ENCODE results near the gene GPC3. TPM values are rescaled to one million over a fixed set of nuclear protein-coding genes. Genes with fewer than 3 reads are reported as not detected.

The GPC3 gene
- total RNA-seq, 1 experiment from 2014 or later: not detected

GRCh38 chrX:133537142-133537541, 448.3 kb downstream of the GPC3 start:
- Histone ChIP-seq H3K27me3 (ENCODE audit: insufficient read depth, low read depth) (no peaks in the 10 kb centered on the region), H3K4me1 (replicated peaks; ENCODE audit: insufficient read depth) (no peaks in the 10 kb centered on the region), H3K36me3 (ENCODE audit: low read depth) (no peaks in the 10 kb centered on the region), H4K20me1 (ENCODE audit: insufficient read depth) (no peaks in the 10 kb centered on the region), H3K4me2 (no peak overlapping the region), H3K9me3 (ENCODE audit: insufficient read depth, low read depth) (no peaks in the 10 kb centered on the region), H3K9me2 (ENCODE audit: insufficient read depth) (no peaks in the 10 kb centered on the region), H3K79me2 (ENCODE audit: low read depth) (no peaks in the 10 kb centered on the region), H2AFZ (no peak overlapping the region; the same call in 1 of the 2 replicates), H3F3A (ENCODE audit: insufficient read depth, low read depth) (no peaks in the 10 kb centered on the region), H3K4me3 (no peak overlapping the region), H3K27ac (no peak overlapping the region)
- ChIA-PET CTCF (no interaction called here), POLR2A (ENCODE audit: unreplicated experiment) (no interaction called here)
- no TSS peak for BruUV-seq (replicated peaks)
- no peak for TF ChIP-seq CTCF (conservative IDR thresholded peaks at IDR 0.05)
- TF ChIP-seq EZH2 (IDR thresholded peaks at IDR 0.05; ENCODE audit: low read depth): no peak
- DNase-seq: no peak
- intact Hi-C loops (cut with micrococcal nuclease; ENCODE audit: unreplicated experiment): no loop called here

GRCh38 chrX:133535066-133535465, 450.3 kb downstream of the GPC3 start:
- Histone ChIP-seq H3K27me3 (ENCODE audit: insufficient read depth, low read depth) (no peaks in the 10 kb centered on the region), H3K27ac (no peak overlapping the region), H3K9me2 (ENCODE audit: insufficient read depth) (no peaks in the 10 kb centered on the region), H4K20me1 (ENCODE audit: insufficient read depth) (no peaks in the 10 kb centered on the region), H3F3A (ENCODE audit: insufficient read depth, low read depth) (no peaks in the 10 kb centered on the region), H3K4me1 (replicated peaks; ENCODE audit: insufficient read depth) (no peaks in the 10 kb centered on the region), H2AFZ (no peak overlapping the region), H3K9me3 (ENCODE audit: insufficient read depth, low read depth) (no peaks in the 10 kb centered on the region), H3K4me3 (no peak overlapping the region), H3K4me2 (no peak overlapping the region), H3K36me3 (ENCODE audit: low read depth) (no peaks in the 10 kb centered on the region), H3K79me2 (ENCODE audit: low read depth) (no peaks in the 10 kb centered on the region)
- TF ChIP-seq CTCF (conservative IDR thresholded peaks at IDR 0.05) (no peak), EZH2 (IDR thresholded peaks at IDR 0.05; ENCODE audit: low read depth) (no peak)
- no TSS peak for BruUV-seq (replicated peaks)
- ChIA-PET POLR2A (ENCODE audit: unreplicated experiment) (no interaction called here), CTCF (no interaction called here)
- intact Hi-C loops (cut with micrococcal nuclease; ENCODE audit: unreplicated experiment): no loop called here
- DNase-seq: no peak

GRCh38 chrX:133534172-133534571, 451.2 kb downstream of the GPC3 start:
- no peaks in the 10 kb centered on the region for H3K36me3 ChIP-seq (ENCODE audit: low read depth)
- ChIA-PET CTCF (no interaction called here), POLR2A (ENCODE audit: unreplicated experiment) (no interaction called here)
- TF ChIP-seq EZH2 (IDR thresholded peaks at IDR 0.05; ENCODE audit: low read depth): no peak
- no peak for TF ChIP-seq CTCF (conservative IDR thresholded peaks at IDR 0.05)
- no peak overlapping the region for H3K4me2 ChIP-seq
- H4K20me1 ChIP-seq (ENCODE audit: insufficient read depth): no peaks in the 10 kb centered on the region
- BruUV-seq (replicated peaks): no TSS peak
- intact Hi-C loops (cut with micrococcal nuclease; ENCODE audit: unreplicated experiment): no loop called here
- H3K4me3 ChIP-seq: no peak overlapping the region
- no peak for DNase-seq
- H3K27ac ChIP-seq: no peak overlapping the region
- no peaks in the 10 kb centered on the region for H3K27me3 ChIP-seq (ENCODE audit: insufficient read depth, low read depth)
- H2AFZ ChIP-seq: no peak overlapping the region
- H3K4me1 ChIP-seq (replicated peaks; ENCODE audit: insufficient read depth): no peaks in the 10 kb centered on the region
- H3F3A ChIP-seq (ENCODE audit: insufficient read depth, low read depth): no peaks in the 10 kb centered on the region
- no peaks in the 10 kb centered on the region for H3K79me2 ChIP-seq (ENCODE audit: low read depth)
- no peaks in the 10 kb centered on the region for H3K9me2 ChIP-seq (ENCODE audit: insufficient read depth)
- H3K9me3 ChIP-seq (ENCODE audit: insufficient read depth, low read depth): no peaks in the 10 kb centered on the region
